HG03520 (cell line): Measurements from ENCODE around the gene ATP2A3.

Experiments used
- ATAC-seq: cut with Tn5 transposase; IDR thresholded peaks from one replicate; pipeline ENCODE4 v1.9.1; 2021; ENCODE audit warnings: mild to moderate bottlenecking, moderate library complexity; ENCODE audit not compliant: unreplicated experiment

Gene ATP2A3

DNA sequence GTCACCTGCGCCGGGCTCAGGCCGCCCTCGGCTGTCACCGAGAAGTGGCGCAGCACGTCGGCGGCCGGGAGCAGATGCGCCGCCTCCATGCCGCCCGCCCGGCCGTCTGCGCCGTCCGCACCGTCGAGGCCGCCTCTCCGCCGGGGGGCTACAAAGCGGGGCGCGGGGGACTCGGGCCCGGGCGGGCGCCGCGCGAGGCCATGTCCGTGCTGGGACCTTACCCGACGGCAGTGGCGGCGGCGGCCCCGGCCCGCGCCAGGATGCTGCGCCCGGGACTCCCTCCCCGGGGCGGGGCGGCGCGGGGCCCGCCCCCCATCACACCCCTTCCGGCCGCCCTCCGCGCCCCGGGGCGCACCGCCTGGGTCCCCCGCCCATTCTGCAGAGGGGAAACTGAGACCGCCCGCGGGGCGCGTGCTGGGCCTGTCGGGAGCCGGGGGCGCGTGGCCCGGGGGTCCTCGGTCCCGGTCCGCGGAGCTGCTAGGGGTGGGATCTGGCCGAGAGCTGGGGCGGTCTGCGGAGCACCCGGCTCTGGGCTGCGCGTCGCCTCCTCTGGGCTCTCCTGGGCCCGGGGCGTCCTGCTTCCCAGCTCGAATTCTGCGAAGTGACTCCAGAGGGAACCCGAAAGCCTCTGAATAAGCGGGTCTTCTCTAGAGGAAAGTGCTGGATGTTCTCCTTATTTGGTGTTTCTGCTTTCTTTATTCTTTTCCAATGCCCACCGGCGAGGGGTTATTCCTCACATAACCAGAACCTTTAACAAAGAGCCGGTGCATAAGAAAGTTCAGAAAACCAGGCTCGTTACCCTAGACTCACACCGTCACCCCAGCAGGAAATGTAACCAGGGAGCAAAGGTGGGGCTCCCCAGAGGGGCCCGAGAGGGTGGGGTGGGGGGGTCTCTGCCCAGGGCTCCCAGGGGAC lies at the start of gene ATP2A3:
TSS of gene ATP2A3 (minus strand) at position 235 of the 915 bp plus-strand sequence. CDS start at position 89, 146 bp downstream.
- ATAC-seq: peak; percentile 60

- ATAC-seq: no peak
Measured at GRCh38 chr17:4010754-4011153, 46.5 kb upstream of the ATP2A3 start.

DNA sequence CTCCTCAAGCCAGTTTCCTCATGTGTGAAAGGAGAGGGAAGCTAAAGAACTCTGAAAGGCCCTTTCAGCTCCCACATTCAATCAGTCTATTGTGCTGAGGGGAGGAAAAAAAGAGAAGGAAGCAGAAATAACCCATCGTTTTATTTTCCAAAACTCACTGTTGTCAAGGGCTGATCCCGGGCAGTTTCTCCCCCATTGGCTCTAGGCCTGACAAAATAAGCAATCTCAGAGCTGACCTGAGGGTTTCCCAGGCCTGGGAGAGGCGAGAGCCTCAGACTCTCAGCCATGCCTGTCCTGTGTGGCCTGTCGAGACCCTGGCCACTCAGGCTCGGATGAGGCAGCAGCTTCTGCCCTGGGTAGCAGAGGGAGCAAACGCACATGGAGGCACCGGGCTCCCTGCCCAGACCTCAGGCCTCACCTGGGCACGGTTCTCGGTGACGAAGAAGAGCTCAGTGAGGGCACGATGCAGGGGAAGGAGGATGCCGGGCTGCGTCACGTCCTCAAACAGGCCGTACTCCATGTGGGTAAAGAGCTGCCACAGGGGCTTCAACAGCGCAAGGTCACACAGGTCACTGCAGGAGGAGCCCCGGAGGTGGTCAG lies 45.0 kb upstream of the ATP2A3 start:
- ATAC-seq: no peak

- ATAC-seq: no peak
Measured at GRCh38 chr17:4008441-4009185, 44.4 kb upstream of the ATP2A3 start.

- ATAC-seq: no peak
Measured at GRCh38 chr17:4008082-4008435, 43.8 kb upstream of the ATP2A3 start.

DNA sequence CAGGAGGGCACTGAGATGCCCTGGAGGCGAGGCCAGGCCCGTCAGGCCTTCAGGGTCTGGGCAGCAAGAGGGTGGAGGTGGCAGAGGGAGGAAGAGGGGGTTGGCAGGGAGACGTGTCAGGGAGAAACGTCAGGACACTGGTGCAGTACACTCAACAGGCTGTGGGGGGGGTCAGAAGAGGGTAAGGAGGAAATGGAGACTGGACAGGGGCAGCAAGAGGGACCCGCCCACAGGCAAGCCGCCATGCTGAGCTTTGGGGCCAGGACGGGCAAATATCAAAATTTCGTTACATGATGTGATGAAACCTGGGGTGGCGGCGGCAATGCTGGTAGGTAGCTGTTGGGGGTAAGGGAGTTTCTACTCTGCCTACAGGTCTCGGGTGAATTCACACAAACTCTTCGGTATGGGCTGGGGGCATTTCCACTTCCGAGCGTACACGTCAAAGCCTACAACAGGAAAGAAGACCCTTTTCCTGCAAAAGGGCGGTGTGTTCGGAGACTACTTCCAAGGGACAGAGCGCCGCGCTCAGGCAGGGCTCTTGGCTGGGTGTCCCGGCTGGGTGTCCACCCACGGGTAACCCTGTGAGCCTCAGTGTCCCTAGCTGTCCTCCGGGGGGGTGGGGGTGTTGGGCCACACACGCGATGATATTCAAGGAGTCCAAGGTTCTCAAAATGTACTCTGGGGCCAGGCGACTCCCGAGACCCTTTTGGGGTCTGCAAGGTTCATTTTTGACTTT lies 43.3 kb upstream of the ATP2A3 start:
- ATAC-seq: no peak

DNA sequence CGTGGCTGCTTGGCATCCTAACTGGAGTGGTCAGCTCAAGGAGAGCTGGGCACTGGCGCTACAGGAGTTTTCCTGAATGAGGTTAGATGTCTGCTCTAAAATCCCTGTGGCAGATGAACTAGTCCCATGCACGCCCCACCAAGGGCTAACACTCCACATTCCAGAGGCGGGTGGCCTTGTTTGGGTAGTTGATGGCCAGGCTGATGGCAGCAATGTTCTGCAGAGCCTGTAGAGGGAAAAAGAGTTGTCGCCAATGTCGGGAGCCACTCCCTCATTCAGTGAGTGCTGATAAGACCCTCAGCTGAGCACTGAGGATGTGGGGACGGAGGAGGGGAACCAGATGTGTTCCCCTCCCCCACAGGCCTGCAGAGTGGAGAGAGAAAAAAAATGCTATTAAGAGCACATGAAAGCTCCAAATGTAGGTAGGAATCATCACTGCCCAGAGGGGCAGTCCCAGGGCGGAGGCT lies 42.5 kb upstream of the ATP2A3 start:
- ATAC-seq: no peak

- ATAC-seq: no peak
Measured at GRCh38 chr17:4006165-4006589, 41.9 kb upstream of the ATP2A3 start.

- no peak for ATAC-seq
Measured at GRCh38 chr17:4005296-4006164, 41.3 kb upstream of the ATP2A3 start.

DNA sequence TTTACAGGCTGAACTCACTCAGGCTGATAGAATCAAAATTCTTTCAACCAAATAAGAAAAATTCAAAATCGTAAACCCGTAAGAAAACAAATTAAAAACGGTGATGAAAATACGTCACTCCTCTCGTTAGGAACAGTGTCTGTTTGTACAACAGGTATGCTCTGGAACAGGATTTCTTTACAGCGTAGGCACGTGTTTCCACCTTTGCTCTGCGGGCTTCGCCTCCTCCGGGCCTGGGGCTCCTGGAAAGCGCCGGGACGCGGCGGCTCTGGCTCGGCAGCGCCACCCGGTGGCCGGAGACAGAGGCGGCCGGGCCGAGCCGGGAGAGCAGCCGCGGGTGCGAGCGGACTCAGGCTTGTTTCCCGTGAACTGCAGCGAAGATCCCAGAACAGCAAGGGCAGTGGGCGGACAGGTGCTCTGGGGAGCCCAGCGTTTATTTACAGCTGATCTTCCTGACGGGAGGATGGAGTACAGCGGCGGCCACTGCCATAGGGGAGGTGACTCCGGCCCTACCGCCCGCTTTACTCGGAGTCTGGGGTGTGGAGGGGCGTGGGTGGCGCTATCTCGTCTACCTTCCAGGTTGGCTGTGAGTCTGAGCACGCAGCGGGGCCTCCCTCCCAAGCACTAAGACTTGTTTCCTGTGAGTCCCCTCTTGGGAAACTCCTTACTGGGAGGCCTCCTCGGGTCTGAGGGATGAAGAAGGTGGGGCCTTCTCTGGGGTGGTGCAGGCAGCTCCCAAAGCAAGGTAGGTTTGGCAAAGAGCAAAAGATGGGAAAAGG lies 40.5 kb upstream of the ATP2A3 start:
- ATAC-seq: no peak

GRCh38 chr17:4003501-4004421 lies 39.5 kb upstream of the ATP2A3 start:
- ATAC-seq: no peak

GRCh38 chr17:4003131-4003500 lies 38.9 kb upstream of the ATP2A3 start:
- ATAC-seq: no peak

DNA sequence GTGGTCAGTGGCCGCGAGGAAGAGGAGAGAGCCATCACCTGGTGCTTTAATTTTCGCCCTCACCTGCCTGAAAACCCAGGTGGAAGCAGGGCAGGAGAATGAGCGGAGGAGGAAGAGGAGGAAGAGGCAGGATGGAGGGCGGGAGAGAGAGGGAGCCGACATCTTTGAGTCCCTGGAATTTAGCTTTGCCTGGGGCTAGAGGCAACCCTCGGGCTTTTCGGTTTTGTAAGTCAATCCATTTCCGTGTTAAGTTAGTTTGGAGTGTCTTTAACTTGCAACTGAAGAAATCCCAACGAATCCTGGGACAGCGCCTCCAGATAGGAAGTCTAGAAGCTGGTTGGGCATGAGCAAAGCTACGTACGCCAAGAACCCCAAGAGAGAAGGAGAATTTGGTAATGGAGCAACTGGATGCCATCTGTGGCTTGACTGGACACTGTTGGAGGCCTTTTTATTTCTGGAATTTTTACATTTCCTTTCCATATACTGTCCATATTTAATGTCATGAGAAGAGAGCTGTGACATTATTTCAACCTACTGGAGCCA lies 36.9 kb upstream of the ATP2A3 start:
- no peak for ATAC-seq

GRCh38 chr17:3998436-3998835 lies 34.2 kb upstream of the ATP2A3 start:
- ATAC-seq: no peak

- ATAC-seq: no peak
Measured at GRCh38 chr17:3995067-3995466, 30.8 kb upstream of the ATP2A3 start.

GRCh38 chr17:3994221-3994576 lies 30.0 kb upstream of the ATP2A3 start:
- ATAC-seq: no peak

GRCh38 chr17:3993493-3994220 lies 29.4 kb upstream of the ATP2A3 start:
- ATAC-seq: no peak
